GM21619 (cell line): ENCODE measurements around the gene KBTBD12.
"Not testable (repeated sequence)": the region's sequence is repeated elsewhere in the genome, so short reads cannot be mapped to it uniquely, and the experiment has no call there.

Experiments used
- ATAC-seq: cut with Tn5 transposase; IDR thresholded peaks from one replicate; pipeline ENCODE4 v1.9.1; 2021; ENCODE audit not compliant: unreplicated experiment

KBTBD12 gene

DNA sequence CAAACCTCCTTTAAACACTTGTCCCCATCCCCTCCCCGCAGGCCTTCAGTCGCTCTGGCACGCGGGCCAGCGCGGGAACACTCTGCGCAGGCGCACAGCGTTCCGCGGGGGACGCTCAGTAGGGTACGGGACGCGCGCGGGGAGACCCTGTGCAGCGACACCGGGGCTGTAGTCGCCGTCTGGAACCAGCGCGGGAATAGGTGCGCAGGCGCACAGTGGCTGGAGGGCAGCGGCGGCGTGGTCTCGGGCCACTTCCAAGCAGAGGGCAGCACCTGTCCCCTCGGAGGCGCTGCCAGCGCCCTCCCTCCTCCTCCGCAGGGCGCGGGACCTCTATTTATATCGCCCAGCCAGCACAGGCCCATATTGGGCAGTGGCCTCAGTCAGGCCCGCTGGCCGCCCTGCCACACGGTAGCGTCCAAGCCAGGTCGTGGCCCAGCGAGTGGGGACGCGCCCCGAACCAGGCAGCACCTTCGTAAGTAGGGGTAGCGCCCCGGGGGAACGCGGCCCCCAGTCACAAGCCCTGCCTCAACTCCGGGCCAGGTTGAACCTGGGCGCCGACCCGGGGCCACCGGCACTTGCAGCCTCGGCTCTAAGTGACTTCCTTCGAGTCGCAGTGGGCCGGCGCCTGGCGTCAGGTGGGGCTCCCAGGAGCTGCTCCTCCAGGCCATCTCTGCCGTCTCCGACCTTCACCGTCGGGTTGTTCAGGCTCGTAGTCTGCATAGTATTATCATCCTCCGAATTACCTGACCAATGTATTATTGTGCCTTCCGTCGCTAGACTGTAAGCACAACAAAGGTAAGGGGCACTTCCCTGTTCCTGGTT, at the start of gene KBTBD12:
Gene KBTBD12 (plus strand): TSS at position 118 of the 822 bp plus-strand sequence. CDS start 7,830 bp downstream, outside the sequence.
- ATAC-seq = no peak

DNA sequence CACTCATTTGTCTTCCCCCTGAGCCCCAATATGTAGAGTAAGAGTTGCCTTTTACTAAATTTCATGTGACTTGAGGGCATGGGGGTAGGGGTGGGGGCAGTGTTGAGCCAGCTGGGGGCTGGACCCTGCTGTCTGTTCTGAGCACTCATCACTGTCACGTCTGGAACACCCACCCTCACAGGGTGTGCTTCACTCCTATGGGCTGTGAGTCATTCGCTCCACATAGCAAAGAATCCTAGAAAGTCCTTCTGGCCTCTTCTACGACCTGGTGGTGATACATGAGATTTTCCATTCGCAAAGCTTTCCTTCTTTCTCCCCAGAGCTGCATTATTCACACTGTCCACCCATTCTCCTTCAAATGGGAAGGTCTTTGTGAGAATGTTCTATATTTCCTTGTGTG, 49.1 kb upstream of the KBTBD12 start:
- no peak for ATAC-seq

GRCh38 chr3:127867412-127867811, 47.6 kb upstream of the KBTBD12 start:
- ATAC-seq = no peak

- ATAC-seq = no peak
These were observed 47.0 kb upstream of the KBTBD12 start for GRCh38 chr3:127867986-127868385.

- ATAC-seq = no peak
These were observed 44.9 kb upstream of the KBTBD12 start for GRCh38 chr3:127870156-127870555.

- not testable (repeated sequence) for ATAC-seq
These were observed 40.9 kb upstream of the KBTBD12 start for GRCh38 chr3:127874097-127874496.

DNA sequence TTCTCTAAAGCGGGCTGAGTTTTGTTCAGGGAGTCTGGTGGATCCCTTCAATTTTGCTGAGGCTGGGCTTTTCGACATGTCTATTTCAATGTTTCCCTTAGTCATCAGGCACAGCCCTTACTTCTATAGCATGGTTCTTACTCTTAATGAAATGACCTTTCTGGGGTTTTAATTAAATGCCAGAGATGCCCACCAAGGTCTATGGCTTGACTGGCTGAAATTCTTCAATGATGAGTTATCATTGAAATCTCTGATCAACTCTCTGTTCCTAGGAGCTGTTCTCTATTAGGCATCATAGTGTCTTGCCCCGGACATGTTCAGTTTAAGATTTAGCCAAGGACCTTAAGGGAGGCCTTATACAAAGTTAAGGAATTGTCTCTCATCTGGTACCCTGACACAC, 33.4 kb upstream of the KBTBD12 start:
- no peak for ATAC-seq

GRCh38 chr3:127884041-127884440, 31.0 kb upstream of the KBTBD12 start:
- no peak for ATAC-seq

- ATAC-seq = no peak
These were observed 28.6 kb upstream of the KBTBD12 start for GRCh38 chr3:127886231-127886955.

GRCh38 chr3:127886956-127887231, 28.1 kb upstream of the KBTBD12 start:
- ATAC-seq = no peak

GRCh38 chr3:127887321-127887720, 27.7 kb upstream of the KBTBD12 start:
- ATAC-seq = no peak

DNA sequence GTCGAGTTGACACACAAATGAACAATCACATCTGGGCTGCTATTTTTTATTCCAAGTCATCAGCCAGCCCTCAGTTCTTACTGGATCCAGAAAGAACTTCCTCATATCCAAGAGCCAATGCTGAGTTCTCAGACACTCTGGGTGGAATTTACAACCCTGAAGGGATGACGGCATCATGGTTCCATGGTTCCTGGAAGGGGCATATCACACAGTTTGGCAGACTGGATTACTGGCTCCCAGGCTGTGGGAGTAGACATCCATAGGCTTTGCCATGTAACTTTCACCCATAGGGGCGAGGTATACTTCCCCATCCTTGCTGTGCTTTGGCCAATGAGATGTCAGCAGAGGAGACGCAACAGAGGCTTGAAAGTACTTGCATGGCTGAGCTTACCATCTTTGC, 26.9 kb upstream of the KBTBD12 start:
- ATAC-seq = no peak

DNA sequence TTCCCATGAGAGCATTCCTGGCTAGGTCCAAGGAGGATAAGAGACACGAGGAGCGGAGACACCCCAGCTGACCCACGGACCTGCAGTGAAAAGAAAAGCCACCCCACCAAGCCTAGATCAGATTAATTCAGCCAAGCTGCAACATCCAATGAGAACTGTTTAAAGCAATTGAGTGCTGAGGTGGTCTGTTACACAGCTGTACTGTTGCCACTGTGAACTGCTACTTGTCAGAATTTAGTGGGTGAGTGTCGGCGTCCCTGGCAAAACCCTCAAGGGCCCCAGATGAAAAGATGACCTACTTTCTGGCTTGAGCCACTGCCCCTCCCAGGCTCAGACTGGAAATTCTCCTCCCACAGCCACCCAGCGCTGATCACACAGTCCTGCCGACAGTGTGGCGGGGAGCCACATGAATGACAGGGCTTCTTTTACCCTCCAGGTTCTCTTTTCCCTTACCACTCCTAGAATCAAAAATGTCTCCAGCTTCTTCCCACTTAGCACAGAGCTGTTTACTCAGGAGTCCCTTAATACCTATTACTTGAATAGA, 26.4 kb upstream of the KBTBD12 start:
- no peak for ATAC-seq

DNA sequence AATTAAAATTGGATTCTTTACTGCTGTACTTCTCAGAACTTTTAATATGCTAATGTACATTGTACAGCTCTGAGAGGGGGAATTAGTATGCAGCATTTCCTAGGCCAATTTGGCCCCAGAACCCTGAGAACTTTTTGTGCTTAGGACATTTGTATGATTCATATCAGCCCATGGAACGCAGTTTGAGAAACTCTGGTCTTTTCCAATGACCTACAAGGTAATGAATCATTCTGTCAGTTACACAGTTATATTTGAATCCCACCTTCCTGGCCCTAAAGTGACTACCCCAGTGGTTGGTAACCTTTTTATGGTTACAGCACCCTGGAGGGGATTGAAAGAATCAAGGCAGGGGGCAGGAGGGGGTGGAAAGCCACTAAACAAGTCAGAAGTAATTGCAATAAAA, 25.6 kb upstream of the KBTBD12 start:
- ATAC-seq = no peak

- no peak for ATAC-seq
These were observed 24.9 kb upstream of the KBTBD12 start for GRCh38 chr3:127889976-127890650.

DNA sequence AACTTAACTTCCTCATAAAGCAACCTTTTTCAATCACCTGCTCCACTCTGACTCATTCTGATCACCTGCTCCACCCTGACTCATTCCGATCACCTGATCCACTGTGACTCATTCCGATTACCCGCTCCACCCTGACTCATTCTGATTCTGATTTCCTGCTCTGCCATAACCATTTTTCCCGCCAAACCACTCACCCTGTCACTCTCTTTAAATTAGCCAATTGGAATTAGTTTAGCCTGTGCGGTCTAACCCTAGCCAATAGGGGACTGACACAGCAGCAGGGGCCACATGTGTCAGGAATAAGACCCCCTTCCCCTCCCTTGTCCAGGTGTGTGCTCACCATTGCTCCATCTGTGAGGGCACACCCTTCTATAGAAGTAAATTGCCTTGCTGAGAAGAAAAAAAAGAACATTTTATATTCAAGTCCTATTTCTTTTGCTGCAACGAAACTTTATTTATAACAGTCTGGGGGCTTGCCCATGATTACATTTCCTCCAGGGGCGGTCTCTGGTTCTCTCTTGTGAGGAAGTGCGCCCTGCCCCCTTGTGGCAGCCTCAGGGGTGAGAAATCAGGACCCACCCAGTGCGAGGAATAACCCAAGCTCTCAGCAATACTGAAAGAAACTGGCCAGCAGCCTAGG, 24.3 kb upstream of the KBTBD12 start:
- not testable (repeated sequence) for ATAC-seq

- no peak for ATAC-seq
These were observed 20.6 kb upstream of the KBTBD12 start for GRCh38 chr3:127894481-127894880.

DNA sequence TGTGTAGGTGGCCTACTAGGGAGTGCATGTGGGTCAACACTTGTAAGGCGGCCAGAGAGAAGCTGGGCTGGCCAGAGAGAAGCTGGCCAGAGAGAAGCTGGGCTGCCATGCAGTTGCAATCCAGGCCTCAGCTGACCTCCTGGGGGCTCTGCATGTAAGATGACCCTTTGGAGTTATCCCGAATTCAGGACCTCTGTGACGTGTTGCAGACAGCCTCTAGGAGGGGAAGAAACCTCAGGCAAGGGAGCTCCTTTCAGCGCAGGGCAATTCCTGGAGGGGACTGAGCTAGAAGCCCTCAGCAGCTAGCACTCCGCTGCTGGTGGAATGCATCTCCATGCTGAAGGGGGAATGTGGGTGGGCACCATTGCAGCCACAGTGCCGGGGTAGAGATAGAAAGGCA, 15.8 kb upstream of the KBTBD12 start:
- ATAC-seq = no peak

- no peak for ATAC-seq
These were observed 15.3 kb upstream of the KBTBD12 start for GRCh38 chr3:127899766-127900165.

DNA sequence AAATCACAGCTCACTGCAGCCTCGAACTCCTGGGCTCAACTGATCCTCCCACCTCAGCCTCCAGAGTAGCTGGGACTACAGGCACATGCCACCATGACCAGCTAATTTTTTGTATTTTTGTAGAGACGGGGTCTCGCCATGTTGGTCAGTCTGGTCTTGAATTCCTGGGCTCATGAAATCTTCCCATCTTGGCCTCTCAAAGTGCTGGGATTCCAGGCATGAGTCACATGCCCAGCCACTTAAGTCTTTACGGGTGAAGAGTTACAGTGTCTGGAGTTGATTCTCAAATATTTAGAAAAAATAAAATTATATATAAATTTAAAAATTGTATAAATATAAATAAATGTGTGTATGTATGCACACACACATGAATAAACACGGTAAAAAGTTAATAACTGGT, 14.5 kb upstream of the KBTBD12 start:
- no peak for ATAC-seq

DNA sequence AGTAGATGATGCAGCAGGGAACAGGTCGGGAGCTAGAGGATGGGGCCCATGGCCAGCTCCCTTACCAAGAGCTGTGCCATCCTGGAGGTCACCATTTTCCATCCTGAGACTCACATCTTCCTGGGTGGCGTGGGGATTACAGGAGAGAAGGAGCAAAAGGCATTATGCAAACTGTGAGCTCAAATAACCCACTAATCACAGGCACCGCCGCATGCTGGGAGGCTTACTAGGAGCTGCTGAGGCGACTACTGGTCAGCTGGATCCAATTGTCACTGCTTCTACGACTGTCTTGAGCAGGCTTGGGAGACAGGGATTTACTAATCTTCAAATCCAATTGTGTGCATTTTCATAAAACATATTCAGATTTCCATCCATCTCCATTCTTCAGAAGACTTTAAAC, 12.5 kb upstream of the KBTBD12 start:
- no peak for ATAC-seq
